H9 (cell line): ENCODE data around the gene IDUA. TPM values are rescaled to one million over a fixed set of nuclear protein-coding genes. Genes with fewer than 3 reads are reported as not detected.

Experiments used
- DNase-seq: peaks from one replicate; pipeline ENCODE4 v3.0.0-alpha.2; 2017
- H2AFZ ChIP-seq: one replicate; pipeline ENCODE4 v1.6.1; 2013; ENCODE audit warnings: mild to moderate bottlenecking, low read length, control low read depth, moderate library complexity
- H2AK5ac ChIP-seq: 2 replicates; pipeline ENCODE4 v1.6.1; 2013; ENCODE audit warnings: low read length, control low read depth, mixed read lengths; ENCODE audit not compliant: insufficient read length
- H2BK120ac ChIP-seq: one replicate; pipeline ENCODE4 v1.6.1; 2013; ENCODE audit warnings: low read depth, mild to moderate bottlenecking, low read length, control low read depth, inconsistent platforms; ENCODE audit not compliant: poor library complexity, severe bottlenecking
- H2BK12ac ChIP-seq: 2 replicates; pipeline ENCODE4 v1.6.1; 2013; ENCODE audit warnings: low read length, control low read depth, mixed read lengths, low read depth; ENCODE audit not compliant: insufficient read length
- H2BK15ac ChIP-seq: 2 replicates; pipeline ENCODE4 v1.6.1; 2013; ENCODE audit warnings: low read depth, low read length, control low read depth
- H2BK20ac ChIP-seq: one replicate; pipeline ENCODE4 v1.6.1; 2013; ENCODE audit warnings: low read depth, mild to moderate bottlenecking, low read length, control low read depth, inconsistent platforms; ENCODE audit not compliant: poor library complexity, severe bottlenecking
- H2BK5ac ChIP-seq: 2 replicates; pipeline ENCODE4 v1.6.1; 2013; ENCODE audit warnings: low read length, control low read depth, mixed read lengths; ENCODE audit not compliant: insufficient read length
- H3K14ac ChIP-seq: 2 replicates; pipeline ENCODE4 v1.6.1; 2013; ENCODE audit warnings: low read length, control low read depth; ENCODE audit not compliant: insufficient read depth
- H3K18ac ChIP-seq: 2 replicates; pipeline ENCODE4 v1.6.1; 2013; ENCODE audit warnings: low read depth, mild to moderate bottlenecking, mixed read lengths, low read length, control low read depth; ENCODE audit not compliant: insufficient read length
- H3K23ac ChIP-seq: 2 replicates; pipeline ENCODE4 v1.6.1; 2013; ENCODE audit warnings: low read length, control low read depth, mixed read lengths, low read depth; ENCODE audit not compliant: insufficient read length
- H3K23me2 ChIP-seq: 2 replicates; pipeline ENCODE4 v1.6.1; 2013; ENCODE audit warnings: low read depth, mild to moderate bottlenecking, mixed read lengths, low read length, control low read depth; ENCODE audit not compliant: insufficient read length, poor library complexity, severe bottlenecking
- H3K27ac ChIP-seq: 2 replicates; pipeline ENCODE4 v1.5.1; 2013; ENCODE audit warnings: low read length, control low read depth, mixed read lengths, low read depth; ENCODE audit not compliant: insufficient read length
- H3K27me3 ChIP-seq: 2 replicates; pipeline ENCODE4 v1.6.1; 2013; ENCODE audit warnings: low read length, control low read depth, inconsistent platforms; ENCODE audit not compliant: insufficient read depth
- H3K4ac ChIP-seq: 2 replicates; pipeline ENCODE4 v1.6.1; 2013; ENCODE audit warnings: low read depth, mild to moderate bottlenecking, control low read depth, inconsistent platforms, low read length, moderate library complexity
- H3K4me1 ChIP-seq: 2 replicates; pipeline ENCODE4 v1.6.1; 2013; ENCODE audit warnings: low read length, control low read depth, inconsistent platforms; ENCODE audit not compliant: insufficient read depth
- H3K4me2 ChIP-seq: 2 replicates; pipeline ENCODE4 v1.6.1; 2013; ENCODE audit warnings: low read length, control low read depth, mixed read lengths; ENCODE audit not compliant: insufficient read length, insufficient read depth
- H3K56ac ChIP-seq: 2 replicates; pipeline ENCODE4 v1.6.1; 2013; ENCODE audit warnings: low read depth, mild to moderate bottlenecking, mixed read lengths, low read length, control low read depth; ENCODE audit not compliant: insufficient read length
- H3K79me1 ChIP-seq: 2 replicates; pipeline ENCODE4 v1.6.1; 2013; ENCODE audit warnings: low read depth, mild to moderate bottlenecking, moderate library complexity, low read length, control low read depth, inconsistent platforms; ENCODE audit not compliant: insufficient read depth, poor library complexity, severe bottlenecking
- H3K79me2 ChIP-seq: 2 replicates; pipeline ENCODE4 v1.6.1; 2013; ENCODE audit warnings: low read length, control low read depth, inconsistent platforms; ENCODE audit not compliant: insufficient read depth
- H3K9ac ChIP-seq: 2 replicates; pipeline ENCODE4 v1.6.1; 2013; ENCODE audit warnings: low read length, control low read depth, mixed read lengths; ENCODE audit not compliant: insufficient read length; ENCODE audit errors: extremely low read depth
- H3K9me3 ChIP-seq: one replicate; pipeline ENCODE4 v1.6.1; 2013; ENCODE audit warnings: low read depth, low read length, inconsistent platforms; ENCODE audit not compliant: control insufficient read depth
- H3T11ph ChIP-seq: one replicate; pipeline ENCODE4 v1.6.1; 2013; ENCODE audit warnings: mild to moderate bottlenecking, low read length, control low read depth, inconsistent platforms
- H4K20me1 ChIP-seq: one replicate; pipeline ENCODE4 v1.6.1; 2013; ENCODE audit not compliant: control insufficient read depth, insufficient read length, insufficient read depth
- H4K5ac ChIP-seq: 2 replicates; pipeline ENCODE4 v1.6.1; 2013; ENCODE audit warnings: low read depth, mild to moderate bottlenecking, mixed read lengths, low read length, control low read depth; ENCODE audit not compliant: insufficient read length
- H4K8ac ChIP-seq: replicated peaks from 2 replicates; pipeline ENCODE4 v1.6.1; 2013; ENCODE audit warnings: low read length, control low read depth, mixed read lengths, low read depth; ENCODE audit not compliant: insufficient read length
- H4K91ac ChIP-seq: 2 replicates; pipeline ENCODE4 v1.6.1; 2013; ENCODE audit warnings: low read depth, mild to moderate bottlenecking, moderate library complexity, mixed read lengths, low read length, control low read depth; ENCODE audit not compliant: insufficient read length
- H3K27ac Mint-ChIP-seq, 3 experiments: 2 replicates in 2 of 3; 3 replicates in 1 of 3; pipeline ENCODE4 v1.8.0; 2020 to 2021; ENCODE audit warnings: mixed read lengths in 3 of 3, mild to moderate bottlenecking in 1 of 3, moderate library complexity in 1 of 3
- H3K27me3 Mint-ChIP-seq: 2 replicates; pipeline ENCODE4 v1.8.0; 2021; ENCODE audit warnings: low read depth, mild to moderate bottlenecking, moderate library complexity, mixed read lengths
- H3K36me3 Mint-ChIP-seq, 3 experiments: 2 replicates in 2 of 3; 3 replicates in 1 of 3; pipeline ENCODE4 v1.8.0; 2020 to 2021; ENCODE audit warnings: low read depth in 3 of 3, mixed read lengths in 3 of 3; ENCODE audit not compliant: insufficient read depth in 1 of 3
- H3K4me1 Mint-ChIP-seq, 2 experiments: 2 replicates each; pipeline ENCODE4 v1.8.0; 2020; ENCODE audit warnings: mixed read lengths in 2 of 2
- H3K4me3 Mint-ChIP-seq, 2 experiments: 2 replicates in 1 of 2; 3 replicates in 1 of 2; pipeline ENCODE4 v1.8.0; 2020 to 2021; ENCODE audit warnings: mild to moderate bottlenecking in 2 of 2, mixed read lengths in 2 of 2, moderate library complexity in 1 of 2
- H3K9me3 Mint-ChIP-seq, 2 experiments: 2 replicates in 1 of 2; 3 replicates in 1 of 2; pipeline ENCODE4 v1.8.0; 2020; ENCODE audit warnings: mild to moderate bottlenecking in 2 of 2, mixed read lengths in 2 of 2, moderate library complexity in 1 of 2
- WGBS: extraction: QIAGEN DNeasy Blood & Tissue Kit; methylation state at CpG from one replicate; pipeline ENCODE4 v1.1.7; 2013; ENCODE audit warnings: missing lambda C conversion rate, low lambda C conversion rate, mixed read lengths; ENCODE audit not compliant: insufficient read length; ENCODE audit errors: extremely low coverage; 5-methylcytosine and 5-hydroxymethylcytosine counted together
- total RNA-seq: library from RNA; stranded (reverse); gene quantifications from 2 replicates; pipeline ENCODE4 v1.2.1, GENCODE V29; 2021
- TF ChIP-seq, protein P1 (sequence below): fragments of 200-600 bp; sonication (generic); conservative IDR thresholded peaks from 3 replicates; pipeline ENCODE4 v1.8.0; 2021; ENCODE audit warnings: antibody characterized with exemption, mild to moderate bottlenecking

IDUA gene
- total RNA-seq, 1 experiment from 2014 or later, result 14.5 TPM

DNA sequence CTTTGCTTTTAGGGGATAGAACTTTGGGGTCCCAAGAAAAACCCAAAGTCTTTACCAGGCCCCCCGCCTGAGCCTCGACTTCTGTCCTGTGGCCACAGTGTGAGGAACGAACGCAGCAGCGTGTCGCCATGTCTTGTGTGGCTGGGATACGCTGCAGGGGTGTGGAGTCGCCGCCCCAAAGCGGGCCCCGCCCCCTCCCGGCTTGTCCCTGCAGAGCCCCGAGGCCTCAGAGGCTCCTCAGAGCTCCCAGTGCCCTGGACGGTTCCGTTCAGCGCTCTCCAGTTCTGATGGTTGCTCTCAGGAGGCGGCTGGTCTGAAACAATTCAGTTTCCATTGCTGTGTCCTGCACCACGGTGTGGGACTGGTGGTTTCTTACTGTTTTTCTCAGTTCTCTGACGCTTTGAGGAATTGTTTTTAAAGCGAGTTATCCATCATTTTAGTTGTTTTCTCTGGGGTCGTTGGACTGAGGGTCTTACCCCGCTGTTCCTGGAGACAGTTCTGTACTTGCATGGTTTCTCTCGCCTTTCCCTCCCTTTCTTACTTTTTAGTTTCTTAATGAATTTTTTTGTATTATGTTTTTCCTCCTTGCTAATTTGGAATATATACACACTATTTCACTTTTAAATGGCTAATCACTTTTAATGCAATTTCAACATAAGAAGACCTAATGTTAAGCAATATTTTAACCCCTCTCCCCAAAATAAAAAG, 1.6 kb upstream of the IDUA start:
- H2BK5ac ChIP-seq, result no peak overlapping the region
- H3K79me2 ChIP-seq, result no peaks in the 10 kb centered on the region
- no peak overlapping the region for H3K14ac ChIP-seq
- H3K23me2 ChIP-seq, result peaks cover 3% of the 10 kb centered on the region
- Mint-ChIP-seq H3K4me3 (peak overlapping the region; percentile 43 to 59), H3K36me3 (no peaks in the 10 kb centered on the region), H3K4me1 (peaks cover 11 to 13% of the 10 kb centered on the region in 2 experiments), H3K27ac (no peak overlapping the region), H3K27me3 (peaks cover 44% of the 10 kb centered on the region), H3K9me3 (0 out of 5 replicates have a peak, but pooled peaks cover 0 to 4% of the 10 kb centered on the region in 2 experiments)
- no peak overlapping the region for H4K8ac ChIP-seq
- H2AFZ ChIP-seq, result peak overlapping the region; percentile 24
- peak; percentile 88 for DNase-seq
- no CpG with 5 or more reads among the region's 23 CpGs for WGBS
- H3K18ac ChIP-seq, result no peak overlapping the region
- H2BK12ac ChIP-seq, result no peak overlapping the region
- H2AK5ac ChIP-seq, result no peak overlapping the region
- no peak overlapping the region for H2BK120ac ChIP-seq
- peaks cover 3% of the 10 kb centered on the region; the same call in 1 of the 2 replicates for H3K4me1 ChIP-seq
- no peak overlapping the region for H3K9ac ChIP-seq
- no peak overlapping the region for H3K56ac ChIP-seq
- H4K91ac ChIP-seq, result no peak overlapping the region
- H3T11ph ChIP-seq, result no peak overlapping the region
- no peaks in the 10 kb centered on the region for H3K79me1 ChIP-seq
- H3K27me3 ChIP-seq, result no peaks in the 10 kb centered on the region; the same call in 1 of the 2 replicates
- no peaks in the 10 kb centered on the region for H4K20me1 ChIP-seq
- no peak overlapping the region for H2BK20ac ChIP-seq
- H3K4ac ChIP-seq, result no peak overlapping the region
- H3K27ac ChIP-seq, result no peak overlapping the region
- H3K4me2 ChIP-seq, result peak overlapping the region; percentile 31
- no peaks in the 10 kb centered on the region for H3K9me3 ChIP-seq
- H2BK15ac ChIP-seq, result no peak overlapping the region
- TF ChIP-seq, protein P1, sequence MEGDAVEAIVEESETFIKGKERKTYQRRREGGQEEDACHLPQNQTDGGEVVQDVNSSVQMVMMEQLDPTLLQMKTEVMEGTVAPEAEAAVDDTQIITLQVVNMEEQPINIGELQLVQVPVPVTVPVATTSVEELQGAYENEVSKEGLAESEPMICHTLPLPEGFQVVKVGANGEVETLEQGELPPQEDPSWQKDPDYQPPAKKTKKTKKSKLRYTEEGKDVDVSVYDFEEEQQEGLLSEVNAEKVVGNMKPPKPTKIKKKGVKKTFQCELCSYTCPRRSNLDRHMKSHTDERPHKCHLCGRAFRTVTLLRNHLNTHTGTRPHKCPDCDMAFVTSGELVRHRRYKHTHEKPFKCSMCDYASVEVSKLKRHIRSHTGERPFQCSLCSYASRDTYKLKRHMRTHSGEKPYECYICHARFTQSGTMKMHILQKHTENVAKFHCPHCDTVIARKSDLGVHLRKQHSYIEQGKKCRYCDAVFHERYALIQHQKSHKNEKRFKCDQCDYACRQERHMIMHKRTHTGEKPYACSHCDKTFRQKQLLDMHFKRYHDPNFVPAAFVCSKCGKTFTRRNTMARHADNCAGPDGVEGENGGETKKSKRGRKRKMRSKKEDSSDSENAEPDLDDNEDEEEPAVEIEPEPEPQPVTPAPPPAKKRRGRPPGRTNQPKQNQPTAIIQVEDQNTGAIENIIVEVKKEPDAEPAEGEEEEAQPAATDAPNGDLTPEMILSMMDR, result no peak
- no peak overlapping the region for H4K5ac ChIP-seq
- H3K23ac ChIP-seq, result no peak overlapping the region
